Right lobe of liver (tissue), 4 donors: ENCODE results near the gene BLOC1S6.

Source experiments
- POLR2A ChIP-seq: fragments of 450-650 bp; IDR thresholded peaks from one replicate; pipeline ENCODE4 v1.6.1; 2017; ENCODE audit warnings: antibody characterized with exemption, mild to moderate bottlenecking
- TF ChIP-seq, protein P1 (sequence below), 4 donors: fragments of 200-600 bp in 3 of 4; fragments of 450-650 bp in 1 of 4; IDR thresholded peaks; one replicate each; pipeline versions ENCODE4 v1.5.1 to v1.8.0; 2016 to 2022; ENCODE audit warnings: antibody characterized with exemption in 4 of 4, mild to moderate bottlenecking in 2 of 4
- donor health status: DM: no; HTN: no; CAD: no.
- donor health status: DM: no; HTN: no; CAD: no.
- donor health status: DM: no; HTN: yes; CAD: no.

DNA sequence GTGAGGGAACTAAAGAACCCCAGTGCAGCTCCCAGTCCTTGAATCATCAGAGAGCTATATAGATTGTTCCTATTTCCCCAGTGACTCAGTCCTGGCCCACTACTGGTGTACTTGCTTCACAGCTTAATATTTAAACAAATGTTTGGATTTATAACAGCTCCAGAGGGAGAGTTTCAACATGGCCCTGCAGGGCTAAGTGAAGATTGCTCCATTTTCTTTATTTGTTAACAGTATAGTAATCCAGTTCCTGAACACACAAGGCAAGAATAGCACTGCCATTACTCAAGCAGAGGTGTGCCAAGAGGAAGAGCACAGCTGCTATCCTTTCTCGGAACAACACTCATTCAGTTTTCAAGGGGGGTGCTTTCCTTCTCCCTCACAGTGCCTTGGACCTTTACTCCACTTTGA lies 54.2 kb downstream of the BLOC1S6 start:
- TF ChIP-seq, protein P1, sequence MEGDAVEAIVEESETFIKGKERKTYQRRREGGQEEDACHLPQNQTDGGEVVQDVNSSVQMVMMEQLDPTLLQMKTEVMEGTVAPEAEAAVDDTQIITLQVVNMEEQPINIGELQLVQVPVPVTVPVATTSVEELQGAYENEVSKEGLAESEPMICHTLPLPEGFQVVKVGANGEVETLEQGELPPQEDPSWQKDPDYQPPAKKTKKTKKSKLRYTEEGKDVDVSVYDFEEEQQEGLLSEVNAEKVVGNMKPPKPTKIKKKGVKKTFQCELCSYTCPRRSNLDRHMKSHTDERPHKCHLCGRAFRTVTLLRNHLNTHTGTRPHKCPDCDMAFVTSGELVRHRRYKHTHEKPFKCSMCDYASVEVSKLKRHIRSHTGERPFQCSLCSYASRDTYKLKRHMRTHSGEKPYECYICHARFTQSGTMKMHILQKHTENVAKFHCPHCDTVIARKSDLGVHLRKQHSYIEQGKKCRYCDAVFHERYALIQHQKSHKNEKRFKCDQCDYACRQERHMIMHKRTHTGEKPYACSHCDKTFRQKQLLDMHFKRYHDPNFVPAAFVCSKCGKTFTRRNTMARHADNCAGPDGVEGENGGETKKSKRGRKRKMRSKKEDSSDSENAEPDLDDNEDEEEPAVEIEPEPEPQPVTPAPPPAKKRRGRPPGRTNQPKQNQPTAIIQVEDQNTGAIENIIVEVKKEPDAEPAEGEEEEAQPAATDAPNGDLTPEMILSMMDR (IDR thresholded peaks at IDR 0.05), result peak in 1 of 4 donors; percentile 6
- peak; percentile 71 for TF ChIP-seq POLR2A
